Activated naive CD8-positive, alpha-beta T cell treated with anti-CD3 and anti-CD28 coated beads, Interleukin-2, amount 10 ng/mL, durations not matched to agents 7 days and 5 days (primary cell): ENCODE results near the gene PSENEN. TPM values are rescaled to one million over a fixed set of nuclear protein-coding genes. Genes with fewer than 3 reads are reported as not detected.
A peak's percentile ranks its signal among the peaks of the same experiment; 100 is the strongest.

Experiments
- ATAC-seq: fragments of 150-1000 bp; cut with Tn5 transposase; one replicate; pipeline ENCODE4 v1.10.0; 2021; ENCODE audit warnings: low read depth, moderate library complexity
- POLR2A ChIA-PET: fragments of 350-600 bp; sonication (Branson Sonifier 250); formaldehyde crosslinking; loops from one replicate; lab custom pipeline; 2021; ENCODE audit warnings: antibody characterized with exemption; lab: Charles Lee
- DNase-seq: peaks from one replicate; pipeline ENCODE4 v3.0.0; 2021
- H3K27ac Mint-ChIP-seq: one replicate; pipeline ENCODE4 v1.8.0; 2022; ENCODE audit warnings: mild to moderate bottlenecking, mixed read lengths
- H3K27me3 Mint-ChIP-seq: one replicate; pipeline ENCODE4 v1.8.0; 2022; ENCODE audit warnings: mild to moderate bottlenecking, moderate library complexity, mixed read lengths
- H3K36me3 Mint-ChIP-seq: one replicate; pipeline ENCODE4 v1.8.0; 2021; ENCODE audit warnings: mild to moderate bottlenecking, mixed read lengths
- H3K4me1 Mint-ChIP-seq: one replicate; pipeline ENCODE4 v1.8.0; 2021; ENCODE audit warnings: mixed read lengths
- H3K4me3 Mint-ChIP-seq: one replicate; pipeline ENCODE4 v1.8.0; 2022; ENCODE audit warnings: mild to moderate bottlenecking, moderate library complexity, mixed read lengths
- H3K9me3 Mint-ChIP-seq: one replicate; pipeline ENCODE4 v1.8.0; 2021; ENCODE audit warnings: mixed read lengths
- total RNA-seq, 2 experiments: library from RNA; stranded (reverse); gene quantifications; one replicate each; pipeline ENCODE4 v1.2.3, GENCODE V29; 2021

The PSENEN gene
- total RNA-seq, 2 experiments from 2014 or later: 35.7 to 36.3 TPM

- no peaks in the 10 kb centered on the region for H3K27me3 Mint-ChIP-seq
- POLR2A ChIA-PET: interaction anchor here (0.8 kb wide), 1 partner anchor 9 kb away, joined by 3 read pairs; no protein-coding TSS in a partner anchor
Measured at GRCh38 chr19:35777086-35777841, 31.8 kb downstream of the PSENEN start.

GRCh38 chr19:35777961-35778360, 32.5 kb downstream of the PSENEN start:
- DNase-seq (no peak), ATAC-seq (no peak)
- Mint-ChIP-seq H3K9me3 (no peaks in the 10 kb centered on the region), H3K27me3 (no peaks in the 10 kb centered on the region), H3K4me3 (no peak overlapping the region), H3K36me3 (peaks cover 7% of the 10 kb centered on the region), H3K4me1 (peaks cover 23% of the 10 kb centered on the region), H3K27ac (no peak overlapping the region)
- POLR2A ChIA-PET: no interaction called here

More at GRCh38 chr19:35777086-35777841, 31.8 kb downstream of the PSENEN start:
- Mint-ChIP-seq H3K27ac (peak overlapping the region; percentile 2), H3K36me3 (peaks cover 5% of the 10 kb centered on the region), H3K4me1 (peaks cover 22% of the 10 kb centered on the region), H3K4me3 (peak overlapping the region; percentile 95), H3K9me3 (no peaks in the 10 kb centered on the region)
- DNase-seq (no peak), ATAC-seq (no peak)

GRCh38 chr19:35779033-35779432, 33.6 kb downstream of the PSENEN start:
- Mint-ChIP-seq H3K4me1 (peaks cover 28% of the 10 kb centered on the region), H3K36me3 (peaks cover 10% of the 10 kb centered on the region), H3K27me3 (no peaks in the 10 kb centered on the region), H3K4me3 (no peak overlapping the region), H3K27ac (no peak overlapping the region), H3K9me3 (no peaks in the 10 kb centered on the region)
- no peak for DNase-seq
- no peak for ATAC-seq
- POLR2A ChIA-PET: no interaction called here

- peaks cover 22% of the 10 kb centered on the region for H3K4me1 Mint-ChIP-seq
- no peaks in the 10 kb centered on the region for H3K9me3 Mint-ChIP-seq
- ATAC-seq: no peak
- no peak overlapping the region for H3K27ac Mint-ChIP-seq
- no peaks in the 10 kb centered on the region for H3K27me3 Mint-ChIP-seq
- H3K36me3 Mint-ChIP-seq: peaks cover 10% of the 10 kb centered on the region
- POLR2A ChIA-PET: no interaction called here
- no peak overlapping the region for H3K4me3 Mint-ChIP-seq
- no peak for DNase-seq
Measured at GRCh38 chr19:35780058-35780457, 34.6 kb downstream of the PSENEN start.

GRCh38 chr19:35780717-35781116, 35.3 kb downstream of the PSENEN start:
- Mint-ChIP-seq H3K27ac (no peak overlapping the region), H3K27me3 (no peaks in the 10 kb centered on the region), H3K36me3 (peaks cover 10% of the 10 kb centered on the region), H3K9me3 (no peaks in the 10 kb centered on the region), H3K4me3 (no peak overlapping the region), H3K4me1 (peaks cover 20% of the 10 kb centered on the region)
- no peak for ATAC-seq
- DNase-seq: no peak
- POLR2A ChIA-PET: no interaction called here

GRCh38 chr19:35781650-35782049, 36.2 kb downstream of the PSENEN start:
- ATAC-seq: no peak
- POLR2A ChIA-PET: no interaction called here

GRCh38 chr19:35782589-35782988, 37.1 kb downstream of the PSENEN start:
- Mint-ChIP-seq H3K36me3 (peaks cover 10% of the 10 kb centered on the region), H3K4me3 (no peak overlapping the region)
- POLR2A ChIA-PET: no interaction called here

More at GRCh38 chr19:35781650-35782049, 36.2 kb downstream of the PSENEN start:
- H3K4me3 Mint-ChIP-seq: no peak overlapping the region
- H3K36me3 Mint-ChIP-seq: peaks cover 10% of the 10 kb centered on the region
- no peaks in the 10 kb centered on the region for H3K27me3 Mint-ChIP-seq
- no peaks in the 10 kb centered on the region for H3K9me3 Mint-ChIP-seq
- H3K27ac Mint-ChIP-seq: no peak overlapping the region
- H3K4me1 Mint-ChIP-seq: peaks cover 13% of the 10 kb centered on the region
- no peak for DNase-seq

GRCh38 chr19:35783469-35784434, 38.3 kb downstream of the PSENEN start:
- Mint-ChIP-seq H3K36me3 (peaks cover 9% of the 10 kb centered on the region), H3K9me3 (no peaks in the 10 kb centered on the region), H3K27ac (no peak overlapping the region), H3K4me3 (no peak overlapping the region), H3K4me1 (peaks cover 8% of the 10 kb centered on the region), H3K27me3 (no peaks in the 10 kb centered on the region)
- POLR2A ChIA-PET: no interaction called here
- no peak for DNase-seq
- no peak for ATAC-seq

More at GRCh38 chr19:35782589-35782988, 37.1 kb downstream of the PSENEN start:
- Mint-ChIP-seq H3K27me3 (no peaks in the 10 kb centered on the region), H3K27ac (no peak overlapping the region), H3K9me3 (no peaks in the 10 kb centered on the region), H3K4me1 (peaks cover 8% of the 10 kb centered on the region)
- ATAC-seq: no peak
- no peak for DNase-seq

- H3K27me3 Mint-ChIP-seq: no peaks in the 10 kb centered on the region
- peaks cover 9% of the 10 kb centered on the region for H3K36me3 Mint-ChIP-seq
- peaks cover 6% of the 10 kb centered on the region for H3K4me1 Mint-ChIP-seq
- POLR2A ChIA-PET: no interaction called here
- ATAC-seq (no peak), DNase-seq (no peak)
- H3K4me3 Mint-ChIP-seq: no peak overlapping the region
- no peak overlapping the region for H3K27ac Mint-ChIP-seq
- no peaks in the 10 kb centered on the region for H3K9me3 Mint-ChIP-seq
Measured at GRCh38 chr19:35784503-35785338, 39.3 kb downstream of the PSENEN start.

- ATAC-seq: no peak
- no peaks in the 10 kb centered on the region for H3K27me3 Mint-ChIP-seq
Measured at GRCh38 chr19:35785339-35785627, 39.8 kb downstream of the PSENEN start.

GRCh38 chr19:35786299-35787160, 41.1 kb downstream of the PSENEN start:
- no peak for DNase-seq
- no peak for ATAC-seq
- H3K4me1 Mint-ChIP-seq: peaks cover 6% of the 10 kb centered on the region
- no peak overlapping the region for H3K4me3 Mint-ChIP-seq
- POLR2A ChIA-PET: interaction anchor here (1.0 kb wide), 1 partner anchor 10 kb away, joined by 3 read pairs; no protein-coding TSS in a partner anchor
- no peaks in the 10 kb centered on the region for H3K9me3 Mint-ChIP-seq
- H3K36me3 Mint-ChIP-seq: peaks cover 6% of the 10 kb centered on the region
- H3K27me3 Mint-ChIP-seq: no peaks in the 10 kb centered on the region
- H3K27ac Mint-ChIP-seq: no peak overlapping the region

More at GRCh38 chr19:35785339-35785627, 39.8 kb downstream of the PSENEN start:
- no peak for DNase-seq
- POLR2A ChIA-PET: interaction anchor here (1.0 kb wide), 1 partner anchor 9 kb away, joined by 3 read pairs; no protein-coding TSS in a partner anchor
- Mint-ChIP-seq H3K4me3 (no peak overlapping the region), H3K36me3 (peaks cover 9% of the 10 kb centered on the region), H3K4me1 (peaks cover 6% of the 10 kb centered on the region), H3K27ac (no peak overlapping the region), H3K9me3 (no peaks in the 10 kb centered on the region)

- Mint-ChIP-seq H3K36me3 (peaks cover 6% of the 10 kb centered on the region), H3K27me3 (no peaks in the 10 kb centered on the region), H3K4me3 (no peak overlapping the region), H3K27ac (no peak overlapping the region), H3K9me3 (no peaks in the 10 kb centered on the region), H3K4me1 (peaks cover 6% of the 10 kb centered on the region)
- no peak for DNase-seq
- POLR2A ChIA-PET: no interaction called here
- no peak for ATAC-seq
Measured at GRCh38 chr19:35787227-35787799, 41.9 kb downstream of the PSENEN start.
